Stimulated activated CD8-positive, alpha-beta memory T cell treated with anti-CD3 and anti-CD28 coated beads, Interleukin-12 subunit alpha, Interleukin-12 subunit beta, amount 100 ng/mL, for 24 hours (primary cell): Measurements from ENCODE around the gene KCNAB3.

Source experiments
- DNase-seq: peaks from one replicate; pipeline ENCODE4 v3.0.0-alpha.2; 2020; ENCODE audit errors: extremely low read depth

The KCNAB3 gene

GRCh38 chr17:7940743-7941142 is 11.1 kb upstream of the KCNAB3 start:
- no peak for DNase-seq

- DNase-seq: no peak
Measured at GRCh38 chr17:7940034-7940433, 10.4 kb upstream of the KCNAB3 start.

- DNase-seq: no peak
Measured at GRCh38 chr17:7935859-7936258, 6.2 kb upstream of the KCNAB3 start.

GRCh38 chr17:7932949-7933348 is 3.3 kb upstream of the KCNAB3 start:
- DNase-seq: no peak

GRCh38 chr17:7932483-7932891 is 2.8 kb upstream of the KCNAB3 start:
- no peak for DNase-seq

- DNase-seq: peak; percentile 98
Measured at GRCh38 chr17:7931709-7932482, 2.2 kb upstream of the KCNAB3 start, which contains the start of the genes CNTROB and TRAPPC1. CNTROB (plus strand) TSS chr17:7932206; CDS start chr17:7933080, 874 bp downstream. TRAPPC1 (minus strand) TSS chr17:7931946; CDS start chr17:7931829, 117 bp downstream.

GRCh38 chr17:7930841-7931631 is 1.4 kb upstream of the KCNAB3 start:
- DNase-seq: no peak

- DNase-seq: no peak
Measured at GRCh38 chr17:7927596-7927995, 2.1 kb downstream of the KCNAB3 start.

- DNase-seq: peak; percentile 51
Measured at GRCh38 chr17:7922845-7923628, 6.6 kb downstream of the KCNAB3 start.

GRCh38 chr17:7922269-7922844 is 7.3 kb downstream of the KCNAB3 start:
- no peak for DNase-seq

GRCh38 chr17:7916808-7917207 is 12.8 kb downstream of the KCNAB3 start:
- no peak for DNase-seq

GRCh38 chr17:7916385-7916682 is 13.3 kb downstream of the KCNAB3 start:
- no peak for DNase-seq

- peak; percentile 68 for DNase-seq
Measured at GRCh38 chr17:7915611-7916384, 13.9 kb downstream of the KCNAB3 start, which contains the start of gene RNF227. RNF227 (minus strand) TSS chr17:7916289; CDS start chr17:7916195, 94 bp downstream.

GRCh38 chr17:7915179-7915610 is 14.5 kb downstream of the KCNAB3 start:
- no peak for DNase-seq

GRCh38 chr17:7912927-7913524 is 16.6 kb downstream of the KCNAB3 start:
- DNase-seq: no peak

GRCh38 chr17:7911116-7911515 is 18.5 kb downstream of the KCNAB3 start:
- no peak for DNase-seq

- no peak for DNase-seq
Measured at GRCh38 chr17:7910711-7911110, 18.9 kb downstream of the KCNAB3 start.

GRCh38 chr17:7910281-7910680 is 19.4 kb downstream of the KCNAB3 start:
- DNase-seq: no peak

- DNase-seq: no peak
Measured at GRCh38 chr17:7909089-7909488, 20.6 kb downstream of the KCNAB3 start.
